ENCODE data around the gene CEP164.

Gene CEP164

GRCh38 chr11:117410238-117410637 lies 82.6 kb downstream of the CEP164 start:
- Mint-ChIP-seq H3K4me3 (no peak overlapping the region), H3K27ac (peak overlapping the region; percentile 50), H3K4me1 (ENCODE audit: low read depth) (no peaks in the 10 kb centered on the region), H3K9me3 (peaks cover 12% of the 10 kb centered on the region), H3K36me3 (ENCODE audit: low read depth) (peaks cover 68% of the 10 kb centered on the region), H3K27me3 (no peaks in the 10 kb centered on the region)
- DNase-seq: no peak

GRCh38 chr11:117410861-117411710 lies 83.4 kb downstream of the CEP164 start:
- Mint-ChIP-seq H3K36me3 (ENCODE audit: low read depth) (peaks cover 59% of the 10 kb centered on the region), H3K4me1 (ENCODE audit: low read depth) (no peaks in the 10 kb centered on the region), H3K27me3 (no peaks in the 10 kb centered on the region), H3K9me3 (peaks cover 4% of the 10 kb centered on the region), H3K27ac (no peak overlapping the region), H3K4me3 (no peak overlapping the region)
- DNase-seq: peak; percentile 21

GRCh38 chr11:117411736-117412135 lies 84.1 kb downstream of the CEP164 start:
- DNase-seq: peak; percentile 11
- Mint-ChIP-seq H3K36me3 (ENCODE audit: low read depth) (peaks cover 53% of the 10 kb centered on the region), H3K9me3 (no peaks in the 10 kb centered on the region), H3K4me3 (no peak overlapping the region), H3K27ac (no peak overlapping the region), H3K27me3 (no peaks in the 10 kb centered on the region), H3K4me1 (ENCODE audit: low read depth) (no peaks in the 10 kb centered on the region)

- H3K27ac Mint-ChIP-seq: no peak overlapping the region
- H3K27me3 Mint-ChIP-seq: no peaks in the 10 kb centered on the region
- H3K9me3 Mint-ChIP-seq: no peaks in the 10 kb centered on the region
- peak; percentile 2 for DNase-seq
- peaks cover 52% of the 10 kb centered on the region for H3K36me3 Mint-ChIP-seq (ENCODE audit: low read depth)
- no peaks in the 10 kb centered on the region for H3K4me1 Mint-ChIP-seq (ENCODE audit: low read depth)
- H3K4me3 Mint-ChIP-seq: no peak overlapping the region
These were observed 84.5 kb downstream of the CEP164 start for GRCh38 chr11:117412176-117412575.

GRCh38 chr11:117412653-117413275 lies 85.1 kb downstream of the CEP164 start:
- no peaks in the 10 kb centered on the region for H3K27me3 Mint-ChIP-seq
- no peak overlapping the region for H3K4me3 Mint-ChIP-seq
- no peaks in the 10 kb centered on the region for H3K4me1 Mint-ChIP-seq (ENCODE audit: low read depth)
- no peaks in the 10 kb centered on the region for H3K9me3 Mint-ChIP-seq
- peaks cover 49% of the 10 kb centered on the region for H3K36me3 Mint-ChIP-seq (ENCODE audit: low read depth)
- DNase-seq: peak; percentile 6
- no peak overlapping the region for H3K27ac Mint-ChIP-seq

GRCh38 chr11:117413616-117414015 lies 86.0 kb downstream of the CEP164 start:
- peaks cover 41% of the 10 kb centered on the region for H3K36me3 Mint-ChIP-seq (ENCODE audit: low read depth)
- no peaks in the 10 kb centered on the region for H3K9me3 Mint-ChIP-seq
- peak; percentile 7 for DNase-seq
- H3K4me1 Mint-ChIP-seq (ENCODE audit: low read depth): no peaks in the 10 kb centered on the region
- no peaks in the 10 kb centered on the region for H3K27me3 Mint-ChIP-seq
- H3K4me3 Mint-ChIP-seq: no peak overlapping the region
- H3K27ac Mint-ChIP-seq: no peak overlapping the region

- peak; percentile 7 for DNase-seq
- no peaks in the 10 kb centered on the region for H3K9me3 Mint-ChIP-seq
- H3K27me3 Mint-ChIP-seq: no peaks in the 10 kb centered on the region
- H3K4me1 Mint-ChIP-seq (ENCODE audit: low read depth): no peaks in the 10 kb centered on the region
- no peak overlapping the region for H3K4me3 Mint-ChIP-seq
- peaks cover 30% of the 10 kb centered on the region for H3K36me3 Mint-ChIP-seq (ENCODE audit: low read depth)
- H3K27ac Mint-ChIP-seq: no peak overlapping the region
These were observed 87.1 kb downstream of the CEP164 start for GRCh38 chr11:117414724-117415123.

GRCh38 chr11:117415358-117415896 lies 87.8 kb downstream of the CEP164 start:
- no peaks in the 10 kb centered on the region for H3K9me3 Mint-ChIP-seq
- no peak overlapping the region for H3K4me3 Mint-ChIP-seq
- no peaks in the 10 kb centered on the region for H3K4me1 Mint-ChIP-seq (ENCODE audit: low read depth)

GRCh38 chr11:117417342-117417741 lies 89.7 kb downstream of the CEP164 start:
- H3K36me3 Mint-ChIP-seq (ENCODE audit: low read depth): peaks cover 6% of the 10 kb centered on the region
- no peaks in the 10 kb centered on the region for H3K4me1 Mint-ChIP-seq (ENCODE audit: low read depth)
- DNase-seq: peak; percentile 8
- no peak overlapping the region for H3K27ac Mint-ChIP-seq
- no peaks in the 10 kb centered on the region for H3K27me3 Mint-ChIP-seq
- H3K4me3 Mint-ChIP-seq: no peak overlapping the region
- no peaks in the 10 kb centered on the region for H3K9me3 Mint-ChIP-seq

More at GRCh38 chr11:117415358-117415896, 87.8 kb downstream of the CEP164 start:
- Mint-ChIP-seq H3K36me3 (ENCODE audit: low read depth) (peaks cover 24% of the 10 kb centered on the region), H3K27ac (no peak overlapping the region), H3K27me3 (no peaks in the 10 kb centered on the region)
- DNase-seq: peak; percentile 15

GRCh38 chr11:117417856-117418255 lies 90.2 kb downstream of the CEP164 start:
- Mint-ChIP-seq H3K4me1 (ENCODE audit: low read depth) (no peaks in the 10 kb centered on the region), H3K36me3 (ENCODE audit: low read depth) (peaks cover 2% of the 10 kb centered on the region), H3K27me3 (no peaks in the 10 kb centered on the region), H3K4me3 (no peak overlapping the region), H3K27ac (no peak overlapping the region), H3K9me3 (no peaks in the 10 kb centered on the region)
- DNase-seq: peak; percentile 9

- H3K36me3 Mint-ChIP-seq (ENCODE audit: low read depth): no peaks in the 10 kb centered on the region
- no peak overlapping the region for H3K4me3 Mint-ChIP-seq
- no peaks in the 10 kb centered on the region for H3K9me3 Mint-ChIP-seq
- DNase-seq: peak; percentile 23
- H3K27me3 Mint-ChIP-seq: no peaks in the 10 kb centered on the region
- H3K4me1 Mint-ChIP-seq (ENCODE audit: low read depth): no peaks in the 10 kb centered on the region
- H3K27ac Mint-ChIP-seq: no peak overlapping the region
These were observed 91.3 kb downstream of the CEP164 start for GRCh38 chr11:117418737-117419481.

- Mint-ChIP-seq H3K9me3 (no peaks in the 10 kb centered on the region), H3K36me3 (ENCODE audit: low read depth) (no peaks in the 10 kb centered on the region), H3K27ac (no peak overlapping the region), H3K4me1 (ENCODE audit: low read depth) (no peaks in the 10 kb centered on the region), H3K4me3 (no peak overlapping the region), H3K27me3 (no peaks in the 10 kb centered on the region)
- peak; percentile 11 for DNase-seq
These were observed 92.0 kb downstream of the CEP164 start for GRCh38 chr11:117419482-117420142.

- H3K36me3 Mint-ChIP-seq (ENCODE audit: low read depth): no peaks in the 10 kb centered on the region
- H3K4me3 Mint-ChIP-seq: no peak overlapping the region
- no peaks in the 10 kb centered on the region for H3K9me3 Mint-ChIP-seq
- peak; percentile 11 for DNase-seq
- no peaks in the 10 kb centered on the region for H3K4me1 Mint-ChIP-seq (ENCODE audit: low read depth)
- H3K27ac Mint-ChIP-seq: no peak overlapping the region
- no peaks in the 10 kb centered on the region for H3K27me3 Mint-ChIP-seq
These were observed 92.5 kb downstream of the CEP164 start for GRCh38 chr11:117420143-117420485.

GRCh38 chr11:117420598-117420997 lies 92.9 kb downstream of the CEP164 start:
- Mint-ChIP-seq H3K4me1 (ENCODE audit: low read depth) (no peaks in the 10 kb centered on the region), H3K4me3 (no peak overlapping the region), H3K27me3 (no peaks in the 10 kb centered on the region), H3K36me3 (ENCODE audit: low read depth) (no peaks in the 10 kb centered on the region), H3K9me3 (no peaks in the 10 kb centered on the region), H3K27ac (no peak overlapping the region)
- DNase-seq: no peak

Measured in activated T-cell treated with anti-CD3 and anti-CD28 coated beads, Interleukin-2, amount 50 U/mL, for 24 hours (primary cell).